K562 (cell line): ENCODE data around the gene EXTL1. TPM values are rescaled to one million over a fixed set of nuclear protein-coding genes. Genes with fewer than 3 reads are reported as not detected.

Source experiments
- BCL6 ChIP-seq: fragments of 250-450 bp; sonication (Bioruptor Pico); IDR thresholded peaks from 2 replicates; pipeline ENCODE4 v1.4.0; 2020
- E2F6 ChIP-seq, 2 experiments: IDR thresholded peaks; 2 replicates each; pipeline ENCODE4 v1.6.1; 2011; ENCODE audit warnings: borderline replicate concordance in 1 of 2, control low read depth in 1 of 2, low read depth in 1 of 2, low read length in 1 of 2, mild to moderate bottlenecking in 1 of 2, mixed read lengths in 1 of 2, moderate library complexity in 1 of 2; ENCODE audit not compliant: insufficient read depth in 1 of 2, insufficient read length in 1 of 2, poor library complexity in 1 of 2, severe bottlenecking in 1 of 2; ENCODE audit errors: extremely low read depth in 1 of 2
- HEY1 ChIP-seq: fragments of 250-450 bp; sonication (Bioruptor Pico); IDR thresholded peaks from 2 replicates; pipeline ENCODE4 v1.5.0; 2020; ENCODE audit warnings: mild to moderate bottlenecking, moderate library complexity, borderline replicate concordance
- IRF9 ChIP-seq: fragments of 450-650 bp; IDR thresholded peaks from 2 replicates; pipeline ENCODE4 v1.6.1; 2016; ENCODE audit warnings: missing biosample characterization, missing genetic modification characterization
- JUND ChIP-seq, 2 experiments: IDR thresholded peaks; 2 replicates in 1 of 2; 3 replicates in 1 of 2; pipeline ENCODE4 v1.6.1; 2011; ENCODE audit warnings: borderline replicate concordance in 2 of 2, low read depth in 2 of 2, low read length in 2 of 2, improper control_type of control experiment in 1 of 2, missing biosample characterization in 1 of 2, missing genetic modification characterization in 1 of 2, missing genetic modification reagents in 1 of 2
- MYC ChIP-seq, 2 experiments: fragments of 250-450 bp in 1 of 2; sonication (Bioruptor Pico) in 1 of 2; IDR thresholded peaks; 2 replicates each; pipeline versions ENCODE4 v1.5.1 to v1.6.1; 2012 to 2021; ENCODE audit warnings: low read depth in 2 of 2, borderline replicate concordance in 1 of 2, improper control_type of control experiment in 1 of 2, low read length in 1 of 2, mild to moderate bottlenecking in 1 of 2, moderate library complexity in 1 of 2
- NEUROD1 ChIP-seq: fragments of 150-350 bp; IDR thresholded peaks from 2 replicates; pipeline ENCODE4 v1.6.1; 2014; ENCODE audit warnings: borderline replicate concordance, low read length, low read depth; ENCODE audit not compliant: partially characterized antibody
- NFE2 ChIP-seq: IDR thresholded peaks from 2 replicates; pipeline ENCODE4 v1.6.1; 2014; ENCODE audit warnings: antibody characterized with exemption, low read depth
- NFIX ChIP-seq: fragments of 250-450 bp; sonication (Bioruptor Pico); IDR thresholded peaks from 2 replicates; pipeline ENCODE4 v1.4.0; 2020; ENCODE audit warnings: low read depth, mild to moderate bottlenecking, moderate library complexity
- PHTF2 ChIP-seq: fragments of 250-450 bp; sonication (Bioruptor Pico); IDR thresholded peaks from 2 replicates; pipeline ENCODE4 v1.5.0; 2021; ENCODE audit warnings: mild to moderate bottlenecking
- SMAD3 ChIP-seq: fragments of 450-650 bp; formaldehyde crosslinking; conservative IDR thresholded peaks from 2 replicates; pipeline ENCODE4 v1.4.0; 2020; ENCODE audit warnings: mild to moderate bottlenecking
- TAF7 ChIP-seq: fragments of 450-650 bp; IDR thresholded peaks from 2 replicates; pipeline ENCODE4 v1.6.1; 2016; ENCODE audit warnings: missing genetic modification characterization, missing compliant biosample characterization
- TARDBP ChIP-seq: fragments of 450-650 bp; IDR thresholded peaks from 2 replicates; pipeline ENCODE4 v1.6.1; 2016
- ZKSCAN8 ChIP-seq: fragments of 200-800 bp; sonication (Bioruptor generic); IDR thresholded peaks from 2 replicates; pipeline ENCODE4 v1.6.1; 2016; ENCODE audit warnings: missing genetic modification characterization, missing compliant biosample characterization
- ZNF316 ChIP-seq: fragments of 450-650 bp; IDR thresholded peaks from 2 replicates; pipeline ENCODE4 v1.6.1; 2016
- ZNF444 ChIP-seq: fragments of 250-450 bp; sonication (Bioruptor Pico); IDR thresholded peaks from 2 replicates; pipeline ENCODE4 v1.4.0; 2020; ENCODE audit warnings: mild to moderate bottlenecking, moderate library complexity
- ZNF512 ChIP-seq: IDR thresholded peaks from 2 replicates; pipeline ENCODE4 v1.6.1; 2016; ENCODE audit warnings: missing genetic modification characterization, missing compliant biosample characterization
- ZNF583 ChIP-seq: fragments of 250-450 bp; sonication (Bioruptor Pico); IDR thresholded peaks from 2 replicates; pipeline ENCODE4 v1.4.0; 2020
- ZNF589 ChIP-seq: fragments of 200-800 bp; sonication (Bioruptor generic); IDR thresholded peaks from 2 replicates; pipeline ENCODE4 v1.6.1; 2016; ENCODE audit warnings: low read depth, missing genetic modification characterization, missing compliant biosample characterization
- polyA plus RNA-seq, 8 experiments: library from polyadenylated mRNA; depleted of rRNA in 4 of 8; stranded (reverse) in 5 of 8; unstranded in 3 of 8; fragments of >200 nt; fragmentation: Nextera tagmentation in 2 of 8; fragmentation: Illumina TruSeq in 1 of 8; extraction: Ambion mirVana in 2 of 8; extraction: Trizol in 1 of 8; gene quantifications; 2 replicates each; pipeline versions ENCODE4 v1.2.1 to v1.2.3, GENCODE V29; 2011 to 2014; ENCODE audit warnings: inconsistent platforms in 1 of 8, missing spikeins in 1 of 8
- total RNA-seq, 7 experiments: library from RNA; depleted of rRNA in 6 of 7; stranded (reverse); fragments of >200 nt in 6 of 7; fragmentation: Illumina TruSeq in 2 of 7; extraction: Trizol in 2 of 7; gene quantifications; 2 replicates each; pipeline versions ENCODE4 v1.2.1 to v1.2.3, GENCODE V29; 2011 to 2021; ENCODE audit warnings: low replicate concordance in 1 of 7
- TF ChIP-seq, protein P1 (sequence below): fragments of 250-450 bp; sonication (Bioruptor Pico); IDR thresholded peaks from 2 replicates; pipeline ENCODE4 v1.4.0; 2020

EXTL1 gene
- total and polyA plus RNA-seq, 9 of the 15 experiments (the other 6 are each of a cell fraction or from before 2014, with no cell fraction given): 0.04 to 0.23 (median 0.08) TPM; not detected in 3

GRCh38 chr1:26049531-26050247 lies 28.1 kb downstream of the EXTL1 start (continued):
- TF ChIP-seq NFIX (CRISPR knock-in tag): no peak
- TF ChIP-seq ZNF316: peak; percentile 38; the same call in 1 of the 2 replicates
- peak; percentile 96 for TF ChIP-seq ZNF589 (CRISPR knock-in tag)
- TF ChIP-seq ZKSCAN8 (CRISPR knock-in tag): peak; percentile 85
- TF ChIP-seq NFE2: 0 out of 2 replicates have a peak, but pooled peaks have one; percentile 13
- TF ChIP-seq PHTF2 (CRISPR knock-in tag): 0 out of 2 replicates have a peak, but pooled peaks have one; percentile 64
- no peak for TF ChIP-seq TARDBP
- no peak for TF ChIP-seq NEUROD1
- peak; percentile 81 for TF ChIP-seq IRF9
- 0 out of 2 replicates have a peak, but pooled peaks have one; percentile 42 for TF ChIP-seq ZNF444 (CRISPR knock-in tag)
- TF ChIP-seq TAF7 (tag): peak; percentile 76
- TF ChIP-seq MYC (IDR thresholded peaks at IDR 0.05; ENCODE audit: low read depth, low read length): 0 out of 2 replicates have a peak, but pooled peaks have one; percentile 17
- TF ChIP-seq MYC (CRISPR knock-in tag; IDR thresholded peaks at IDR 0.05; ENCODE audit: borderline replicate concordance, low read depth): peak; percentile 83; the same call in 1 of the 2 replicates
- TF ChIP-seq, protein P1, sequence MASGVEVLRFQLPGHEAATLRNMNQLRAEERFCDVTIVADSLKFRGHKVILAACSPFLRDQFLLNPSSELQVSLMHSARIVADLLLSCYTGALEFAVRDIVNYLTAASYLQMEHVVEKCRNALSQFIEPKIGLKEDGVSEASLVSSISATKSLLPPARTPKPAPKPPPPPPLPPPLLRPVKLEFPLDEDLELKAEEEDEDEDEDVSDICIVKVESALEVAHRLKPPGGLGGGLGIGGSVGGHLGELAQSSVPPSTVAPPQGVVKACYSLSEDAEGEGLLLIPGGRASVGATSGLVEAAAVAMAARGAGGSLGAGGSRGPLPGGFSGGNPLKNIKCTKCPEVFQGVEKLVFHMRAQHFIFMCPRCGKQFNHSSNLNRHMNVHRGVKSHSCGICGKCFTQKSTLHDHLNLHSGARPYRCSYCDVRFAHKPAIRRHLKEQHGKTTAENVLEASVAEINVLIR (CRISPR knock-in tag): peak; percentile 56
- TF ChIP-seq E2F6 (IDR thresholded peaks at IDR 0.05; ENCODE audit: borderline replicate concordance in 1 of 2, extremely low read depth in 1 of 2, insufficient read depth in 1 of 2, insufficient read length in 1 of 2, low read depth in 1 of 2, low read length in 1 of 2, poor library complexity in 1 of 2, severe bottlenecking in 1 of 2): peak; percentile 33 to 81
- no peak for TF ChIP-seq ZNF512 (tag)
- peak; percentile 55; the same call in 1 of the 2 replicates for TF ChIP-seq BCL6
- TF ChIP-seq JUND (IDR thresholded peaks at IDR 0.05; ENCODE audit: borderline replicate concordance, low read depth, low read length): no peak
- peak; percentile 69; the same call in 2 of the 3 replicates for TF ChIP-seq JUND (tag; IDR thresholded peaks at IDR 0.05; ENCODE audit: borderline replicate concordance, low read depth, low read length)
- peak; percentile 97 for TF ChIP-seq ZNF583 (CRISPR knock-in tag)
- TF ChIP-seq SMAD3 (CRISPR knock-in tag): peak; percentile 95
- TF ChIP-seq HEY1 (CRISPR knock-in tag): 0 out of 2 replicates have a peak, but pooled peaks have one; percentile 54
